RWPE2 (cell line): ENCODE results near the gene SLC6A2.

Experiments
- ATAC-seq: fragments of 200-7000 bp; cut with Tn5 transposase; 3 replicates; pipeline ENCODE4 v1.9.1; 2021; ENCODE audit warnings: low read depth
- DNase-seq: peaks from one replicate; pipeline ENCODE4 v3.0.0-alpha.2; 2020; ENCODE audit warnings: low spot score
- H3K27ac ChIP-seq: fragments of 450-650 bp; 2 replicates; pipeline ENCODE4 v1.5.1; 2017; ENCODE audit warnings: mild to moderate bottlenecking; ENCODE audit not compliant: poor library complexity, severe bottlenecking
- H3K27me3 ChIP-seq: fragments of 250-450 bp; sonication (Bioruptor Pico); 2 replicates; pipeline ENCODE4 v1.5.1; 2021; ENCODE audit warnings: mild to moderate bottlenecking, moderate library complexity; ENCODE audit not compliant: insufficient read depth, poor library complexity, severe bottlenecking
- H3K36me3 ChIP-seq: fragments of 250-450 bp; sonication (Bioruptor Pico); 2 replicates; pipeline ENCODE4 v1.5.1; 2020; ENCODE audit warnings: low read depth, mild to moderate bottlenecking, moderate library complexity
- H3K4me1 ChIP-seq: fragments of 250-450 bp; sonication (Bioruptor Pico); 2 replicates; pipeline ENCODE4 v1.5.1; 2021; ENCODE audit warnings: mild to moderate bottlenecking, moderate library complexity; ENCODE audit not compliant: insufficient read depth, poor library complexity, severe bottlenecking
- H3K4me3 ChIP-seq: fragments of 250-450 bp; sonication (Bioruptor Pico); 2 replicates; pipeline ENCODE4 v1.5.1; 2021; ENCODE audit warnings: mild to moderate bottlenecking, moderate library complexity; ENCODE audit not compliant: severe bottlenecking
- H3K9me3 ChIP-seq: fragments of 250-450 bp; sonication (Bioruptor Pico); 2 replicates; pipeline ENCODE4 v1.5.1; 2021; ENCODE audit warnings: mild to moderate bottlenecking, moderate library complexity; ENCODE audit not compliant: severe bottlenecking
- TF ChIP-seq, protein P1 (sequence below): fragments of 450-650 bp; IDR thresholded peaks from one replicate; pipeline ENCODE4 v1.5.1; 2017; ENCODE audit warnings: mild to moderate bottlenecking, moderate library complexity; ENCODE audit not compliant: poor library complexity, severe bottlenecking

The SLC6A2 gene

DNA sequence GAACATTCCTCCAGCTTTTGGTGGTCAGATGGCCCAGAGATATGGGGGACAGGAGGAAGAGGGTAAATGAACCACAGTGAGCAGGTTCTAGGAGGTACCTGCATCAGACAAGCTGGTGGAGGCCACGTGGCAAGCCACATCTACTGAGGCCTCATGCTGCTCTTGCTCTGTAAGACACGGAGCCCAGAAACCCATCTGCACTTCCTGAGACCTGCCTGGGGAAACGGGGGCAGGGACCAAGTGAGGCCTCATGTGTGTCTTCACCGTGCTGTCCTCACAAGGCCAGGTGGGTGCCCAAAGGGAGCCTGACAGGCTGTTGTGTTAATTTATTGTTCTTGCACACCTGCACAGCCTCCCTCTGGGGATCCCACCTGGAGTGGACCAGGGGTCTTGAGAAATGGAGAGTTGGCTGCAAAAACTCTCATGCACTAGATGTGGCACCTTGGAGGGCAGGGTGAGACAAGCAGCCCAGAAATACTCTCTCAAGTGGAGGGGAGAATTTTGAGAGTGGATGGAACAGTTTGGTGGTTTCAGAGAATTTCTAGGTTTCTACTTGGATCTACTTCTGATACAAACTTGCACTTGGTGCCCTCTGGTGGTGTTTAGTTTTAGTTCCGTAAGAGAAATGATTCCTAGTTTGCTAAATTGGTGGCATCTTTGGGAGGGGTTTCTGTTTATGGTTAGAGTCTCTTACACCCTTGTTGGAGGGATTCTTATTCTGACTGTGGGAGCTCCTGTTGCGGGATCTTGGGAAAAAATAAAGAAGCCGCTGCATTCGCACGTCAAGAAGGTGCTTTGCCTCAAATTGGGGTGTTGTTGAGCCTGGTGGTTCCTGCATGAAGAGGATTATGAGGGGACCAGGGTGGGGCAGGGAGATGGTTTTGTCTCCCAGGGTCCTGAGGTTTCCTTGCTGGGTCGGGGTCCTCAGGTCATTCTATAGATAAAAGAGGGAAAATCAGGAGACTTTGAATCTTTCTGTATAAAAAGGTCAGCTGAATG is 47.5 kb downstream of the SLC6A2 start:
- Histone ChIP-seq H3K36me3 (no peaks in the 10 kb centered on the region), H3K4me3 (no peak overlapping the region), H3K27ac (no peak overlapping the region), H3K9me3 (no peaks in the 10 kb centered on the region), H3K4me1 (no peaks in the 10 kb centered on the region), H3K27me3 (no peaks in the 10 kb centered on the region)
- DNase-seq (no peak), ATAC-seq (0 out of 3 replicates have a peak, but pooled peaks have one; percentile 35)
- TF ChIP-seq, protein P1, sequence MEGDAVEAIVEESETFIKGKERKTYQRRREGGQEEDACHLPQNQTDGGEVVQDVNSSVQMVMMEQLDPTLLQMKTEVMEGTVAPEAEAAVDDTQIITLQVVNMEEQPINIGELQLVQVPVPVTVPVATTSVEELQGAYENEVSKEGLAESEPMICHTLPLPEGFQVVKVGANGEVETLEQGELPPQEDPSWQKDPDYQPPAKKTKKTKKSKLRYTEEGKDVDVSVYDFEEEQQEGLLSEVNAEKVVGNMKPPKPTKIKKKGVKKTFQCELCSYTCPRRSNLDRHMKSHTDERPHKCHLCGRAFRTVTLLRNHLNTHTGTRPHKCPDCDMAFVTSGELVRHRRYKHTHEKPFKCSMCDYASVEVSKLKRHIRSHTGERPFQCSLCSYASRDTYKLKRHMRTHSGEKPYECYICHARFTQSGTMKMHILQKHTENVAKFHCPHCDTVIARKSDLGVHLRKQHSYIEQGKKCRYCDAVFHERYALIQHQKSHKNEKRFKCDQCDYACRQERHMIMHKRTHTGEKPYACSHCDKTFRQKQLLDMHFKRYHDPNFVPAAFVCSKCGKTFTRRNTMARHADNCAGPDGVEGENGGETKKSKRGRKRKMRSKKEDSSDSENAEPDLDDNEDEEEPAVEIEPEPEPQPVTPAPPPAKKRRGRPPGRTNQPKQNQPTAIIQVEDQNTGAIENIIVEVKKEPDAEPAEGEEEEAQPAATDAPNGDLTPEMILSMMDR = peak; percentile 78

DNA sequence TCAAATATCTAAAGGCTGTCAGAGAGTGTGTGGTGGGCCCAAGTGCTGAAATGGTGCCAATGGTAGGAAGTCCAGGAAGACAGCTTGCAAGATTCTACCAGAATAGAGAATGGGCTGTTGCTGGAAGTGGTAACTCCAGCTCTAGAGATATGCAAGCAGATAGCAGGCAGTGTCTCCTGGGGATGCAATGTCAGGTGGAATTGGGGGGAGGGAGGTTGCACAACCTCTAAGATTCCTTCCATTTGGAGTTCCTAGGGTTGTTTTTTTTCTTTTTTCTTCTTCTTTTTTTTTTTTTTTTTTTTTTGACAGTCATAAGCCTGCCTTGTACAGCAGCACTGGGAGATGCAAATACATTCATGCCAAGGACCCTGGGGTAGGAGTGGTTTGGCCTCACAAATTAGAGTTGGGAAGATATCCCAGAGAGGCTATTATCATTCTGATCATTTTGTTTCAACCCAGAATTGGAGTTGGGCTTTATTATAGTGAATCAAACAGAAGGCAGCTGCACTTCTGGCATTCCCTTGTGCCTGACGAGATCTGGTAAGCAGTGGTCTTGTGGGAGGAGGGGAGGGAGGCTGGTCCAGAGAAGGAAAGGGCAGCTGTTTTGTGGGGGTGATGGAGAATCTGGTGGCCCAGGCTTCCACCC is 51.1 kb downstream of the SLC6A2 start:
- H3K27me3 ChIP-seq = no peaks in the 10 kb centered on the region
- TF ChIP-seq, protein P1 = no peak
- ATAC-seq (no peak), DNase-seq (no peak)
- no peak overlapping the region for H3K4me3 ChIP-seq
- H3K27ac ChIP-seq = no peak overlapping the region
- no peaks in the 10 kb centered on the region for H3K9me3 ChIP-seq
- no peaks in the 10 kb centered on the region for H3K36me3 ChIP-seq
- no peaks in the 10 kb centered on the region for H3K4me1 ChIP-seq

DNA sequence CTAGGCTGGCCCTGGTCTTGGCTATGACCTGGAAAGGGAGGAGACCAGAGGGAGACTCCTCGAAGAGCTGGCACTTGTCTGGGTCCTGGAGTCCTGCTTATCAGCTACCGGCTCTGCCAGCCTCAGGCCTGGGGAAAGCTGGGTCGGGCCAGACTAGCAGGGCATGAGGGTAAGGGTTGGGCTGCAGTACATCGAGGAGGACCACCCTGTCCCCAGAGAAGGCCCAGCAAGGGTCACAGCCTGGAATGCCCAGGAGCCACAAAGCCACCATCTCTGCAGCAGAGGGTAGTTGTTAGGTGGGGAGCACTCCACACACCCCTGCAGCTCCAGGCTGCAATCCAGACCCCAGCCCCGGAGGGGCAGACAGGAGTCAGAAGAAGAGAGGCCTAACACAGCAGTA is 54.0 kb downstream of the SLC6A2 start:
- no peak for DNase-seq
- Histone ChIP-seq H3K27me3 (no peaks in the 10 kb centered on the region), H3K4me1 (no peaks in the 10 kb centered on the region), H3K36me3 (no peaks in the 10 kb centered on the region), H3K9me3 (no peaks in the 10 kb centered on the region), H3K27ac (no peak overlapping the region), H3K4me3 (no peak overlapping the region)
- TF ChIP-seq, protein P1 = no peak
- ATAC-seq = no peak

DNA sequence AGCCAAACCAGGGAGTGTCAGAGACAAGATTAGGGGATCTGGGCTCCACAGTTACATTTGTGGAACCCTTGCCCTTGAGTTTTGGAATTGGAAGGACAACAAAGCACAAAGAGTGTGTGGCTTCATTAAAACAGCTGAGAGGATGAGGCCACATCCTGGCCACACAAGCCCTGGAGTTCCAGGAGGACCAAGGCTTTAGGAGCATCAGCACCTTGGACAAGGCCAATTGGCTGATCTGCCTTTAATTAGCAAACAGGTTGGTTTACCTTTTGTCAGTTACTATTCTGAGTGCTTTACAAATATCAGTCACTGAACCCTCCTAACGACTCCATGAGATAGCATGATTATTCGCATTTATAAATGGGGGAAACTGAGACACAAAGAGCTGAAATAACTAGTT is 54.7 kb downstream of the SLC6A2 start:
- TF ChIP-seq, protein P1 = no peak

More for the DNA sequence above, 54.7 kb downstream of the SLC6A2 start:
- no peak for ATAC-seq
- Histone ChIP-seq H3K9me3 (no peaks in the 10 kb centered on the region), H3K4me3 (no peak overlapping the region), H3K36me3 (no peaks in the 10 kb centered on the region), H3K27me3 (peaks cover under 1% of the 10 kb centered on the region), H3K4me1 (no peaks in the 10 kb centered on the region), H3K27ac (no peak overlapping the region)
- no peak for DNase-seq
